GM19035 (cell line): ENCODE measurements around the gene RNF133.

ENCODE experiments used
- ATAC-seq: cut with Tn5 transposase; IDR thresholded peaks from one replicate; pipeline ENCODE4 v1.9.1; 2021; ENCODE audit not compliant: unreplicated experiment

The RNF133 gene

GRCh38 chr7:122699017-122699416 is at the start of gene RNF133:
Gene RNF133, minus strand, starts transcription at chr7:122699117. Its CDS starts 199 bp downstream, at chr7:122698918.
- ATAC-seq: no peak

GRCh38 chr7:122748195-122748594 is 49.3 kb upstream of the RNF133 start:
- no peak for ATAC-seq

DNA sequence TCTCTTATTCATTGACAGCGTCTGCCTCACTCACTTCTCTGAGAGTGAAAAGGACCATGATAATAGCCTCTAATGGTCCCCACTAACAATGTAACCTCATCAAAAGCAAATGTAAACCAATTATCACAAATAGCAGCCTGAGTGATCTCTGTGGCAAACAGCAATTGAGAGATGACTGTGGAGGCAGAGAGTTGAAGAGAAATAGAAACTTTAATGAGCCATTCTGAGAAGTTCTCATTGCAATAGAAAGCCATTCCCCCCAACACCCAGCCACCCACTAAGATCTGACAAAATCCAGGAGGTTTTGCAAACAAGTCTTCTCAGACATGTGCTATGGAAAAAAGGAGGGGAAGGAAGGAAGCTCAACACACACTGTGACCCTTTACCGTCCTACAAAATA is 48.0 kb upstream of the RNF133 start:
- ATAC-seq: peak; percentile 54

GRCh38 chr7:122743211-122743610 is 44.3 kb upstream of the RNF133 start:
- ATAC-seq: no peak

GRCh38 chr7:122738947-122739346 is 40.0 kb upstream of the RNF133 start:
- ATAC-seq: no peak

GRCh38 chr7:122736183-122736582 is 37.3 kb upstream of the RNF133 start:
- ATAC-seq: no peak

- ATAC-seq: no peak
Observed at GRCh38 chr7:122727759-122728158, 28.8 kb upstream of the RNF133 start.

DNA sequence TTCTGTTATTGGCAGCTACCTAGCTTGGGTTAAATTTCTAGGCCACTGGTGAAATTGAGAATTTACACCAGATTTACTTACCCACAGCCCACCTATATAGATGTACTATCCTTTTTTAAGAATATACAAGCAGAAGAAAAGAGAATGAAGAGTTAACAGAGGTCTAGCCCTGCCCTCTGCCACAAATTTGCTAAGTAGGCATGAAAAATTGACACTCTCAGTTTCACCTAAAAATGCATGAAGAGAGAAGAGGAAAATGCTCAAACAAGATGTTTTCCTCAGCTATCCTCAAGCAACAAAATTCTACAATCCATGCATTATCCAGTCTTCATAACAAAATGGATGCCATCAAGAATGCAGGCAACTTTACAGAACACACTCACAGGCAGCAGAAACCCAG is 28.4 kb upstream of the RNF133 start:
- no peak for ATAC-seq

GRCh38 chr7:122726881-122727280 is 28.0 kb upstream of the RNF133 start:
- no peak for ATAC-seq

- ATAC-seq: no peak
Observed at GRCh38 chr7:122724366-122724765, 25.4 kb upstream of the RNF133 start.

- ATAC-seq: no peak
Observed at GRCh38 chr7:122719010-122719578, 20.2 kb upstream of the RNF133 start.

DNA sequence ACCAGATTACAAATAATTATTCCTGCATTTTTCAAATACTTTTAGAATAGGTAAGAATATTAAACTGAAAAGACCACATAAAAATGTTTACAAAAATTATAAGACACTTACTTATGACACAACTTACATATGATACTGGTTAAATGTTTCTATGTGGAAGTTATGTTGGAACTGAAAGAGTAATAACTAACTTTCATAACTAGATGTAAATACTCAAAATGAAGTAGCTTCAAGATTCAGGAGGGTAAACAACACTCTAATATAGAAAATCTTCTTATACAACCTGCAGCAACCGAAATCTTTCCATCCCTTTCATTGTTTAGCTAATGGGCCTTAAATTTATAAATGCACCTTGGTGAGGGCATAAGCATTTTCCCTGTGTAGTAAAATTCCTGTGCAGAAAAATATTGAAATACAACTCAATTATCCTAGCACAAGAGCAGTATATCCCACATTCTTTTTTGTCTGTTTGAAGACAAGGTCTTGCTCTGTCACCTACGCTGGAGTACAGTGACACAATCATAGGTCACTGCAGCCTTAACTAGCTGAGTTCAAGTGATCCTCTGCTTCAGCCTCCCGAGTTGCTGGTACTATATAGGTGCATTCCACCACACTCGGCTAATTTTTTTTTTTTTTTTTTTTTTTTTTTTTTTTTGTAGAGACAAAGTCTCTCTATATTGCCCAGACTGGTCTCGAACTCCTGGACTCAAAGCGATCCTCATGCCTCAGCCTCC is 18.6 kb upstream of the RNF133 start:
- no peak for ATAC-seq

DNA sequence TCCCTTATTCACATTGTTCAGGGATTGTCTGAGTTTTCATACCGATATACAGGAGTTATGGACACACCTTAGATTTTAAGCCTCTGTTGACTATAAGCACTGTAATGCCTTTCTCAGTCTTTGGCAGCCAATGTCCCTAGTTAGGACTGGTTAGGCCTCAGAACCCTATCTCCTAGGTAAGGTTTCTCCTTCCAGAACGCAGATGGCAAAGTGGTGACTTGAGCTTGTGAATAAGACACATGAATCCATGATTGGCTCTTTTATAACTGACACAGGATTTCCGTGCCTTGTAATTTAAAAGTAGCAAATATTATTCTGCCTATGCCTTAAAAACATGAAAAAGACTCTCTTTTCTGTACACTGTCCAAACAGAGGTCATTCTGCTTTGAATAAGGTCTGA is 16.3 kb upstream of the RNF133 start:
- ATAC-seq: no peak

- no peak for ATAC-seq
Observed at GRCh38 chr7:122710916-122711315, 12.0 kb upstream of the RNF133 start.

- peak; percentile 54 for ATAC-seq
Observed at GRCh38 chr7:122709930-122710646, 11.2 kb upstream of the RNF133 start.

- no peak for ATAC-seq
Observed at GRCh38 chr7:122706836-122707235, 7.9 kb upstream of the RNF133 start.

DNA sequence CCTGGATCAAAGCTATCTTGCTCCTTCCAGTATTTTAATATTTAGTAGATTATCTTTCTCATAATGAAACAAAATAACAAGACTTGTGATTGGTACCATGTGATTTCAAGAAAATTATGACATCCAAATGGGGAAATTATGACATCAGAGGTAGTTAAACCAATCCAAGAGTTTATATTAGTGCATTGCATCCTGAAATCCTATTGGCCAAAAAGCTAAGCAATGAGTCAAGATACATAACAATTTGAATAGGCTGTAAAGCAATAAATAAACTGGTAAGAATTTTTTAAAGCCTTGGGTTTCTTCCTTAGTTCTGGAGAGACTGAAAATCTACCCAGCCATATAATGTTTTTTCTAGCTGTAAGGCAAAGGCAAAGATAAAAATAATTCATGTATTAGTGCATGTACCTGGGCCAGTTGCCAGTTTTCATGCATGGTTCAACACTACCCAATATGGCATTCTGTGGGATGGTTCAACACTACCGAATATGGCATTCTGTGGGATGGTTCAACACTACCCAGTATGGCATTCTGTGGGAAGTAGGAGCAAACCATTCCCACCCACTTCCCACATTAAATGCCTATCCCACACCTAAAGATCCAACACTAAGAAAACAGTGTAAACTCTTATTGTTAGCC is 4.1 kb upstream of the RNF133 start, which contains the start of gene RNF148:
Gene RNF148 (minus strand): TSS at position 51 of the 639 bp plus-strand sequence. CDS start 172 bp downstream, outside the sequence.
- no peak for ATAC-seq

GRCh38 chr7:122695816-122696215 is 3.1 kb downstream of the RNF133 start:
- no peak for ATAC-seq

- ATAC-seq: no peak
Observed at GRCh38 chr7:122694697-122695096, 4.2 kb downstream of the RNF133 start.

- ATAC-seq: no peak
Observed at GRCh38 chr7:122692769-122693309, 6.1 kb downstream of the RNF133 start.

- no peak for ATAC-seq
Observed at GRCh38 chr7:122691569-122692235, 7.2 kb downstream of the RNF133 start.
